Glomerular visceral epithelial cell (primary cell): Measurements from ENCODE around the gene TMEM176B.
"Not testable (repeated sequence)": the region's sequence is repeated elsewhere in the genome, so short reads cannot be mapped to it uniquely, and the experiment has no call there.

ENCODE experiments used
- DNase-seq: peaks from one replicate; pipeline ENCODE4 v3.0.0-alpha.2; 2016; ENCODE audit errors: extremely low spot score

The TMEM176B gene

GRCh38 chr7:150823043-150823442, 22.9 kb upstream of the TMEM176B start:
- no peak for DNase-seq

DNA sequence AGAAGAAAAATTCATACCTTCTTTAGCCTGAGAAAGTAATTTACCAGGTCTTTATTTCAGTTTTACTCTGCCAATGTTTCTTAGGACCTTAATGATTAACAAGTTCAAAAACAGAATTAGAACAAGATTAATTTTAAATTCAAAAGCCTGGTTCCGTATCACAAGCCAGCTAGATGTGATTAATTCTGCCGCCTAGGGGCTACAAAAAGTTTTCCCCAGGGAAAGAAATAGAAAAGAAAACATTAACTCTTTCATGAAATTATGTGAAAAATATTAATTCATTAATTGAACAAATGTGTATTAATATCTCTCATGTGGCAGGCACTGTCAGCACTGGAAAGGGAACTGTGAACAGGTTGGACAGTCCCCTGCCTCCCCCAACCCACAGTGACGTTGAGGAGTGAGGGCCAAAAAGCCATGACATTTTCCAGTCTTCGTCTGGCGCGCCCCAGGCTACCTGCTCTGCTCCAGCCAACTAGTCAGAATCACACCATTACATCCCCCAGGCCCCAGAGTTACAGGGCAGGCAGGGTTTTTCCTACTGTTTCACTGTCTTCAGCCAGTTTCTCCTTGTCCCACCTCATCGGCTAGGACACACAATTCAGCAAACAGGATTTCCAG, 20.5 kb upstream of the TMEM176B start:
- no peak for DNase-seq

DNA sequence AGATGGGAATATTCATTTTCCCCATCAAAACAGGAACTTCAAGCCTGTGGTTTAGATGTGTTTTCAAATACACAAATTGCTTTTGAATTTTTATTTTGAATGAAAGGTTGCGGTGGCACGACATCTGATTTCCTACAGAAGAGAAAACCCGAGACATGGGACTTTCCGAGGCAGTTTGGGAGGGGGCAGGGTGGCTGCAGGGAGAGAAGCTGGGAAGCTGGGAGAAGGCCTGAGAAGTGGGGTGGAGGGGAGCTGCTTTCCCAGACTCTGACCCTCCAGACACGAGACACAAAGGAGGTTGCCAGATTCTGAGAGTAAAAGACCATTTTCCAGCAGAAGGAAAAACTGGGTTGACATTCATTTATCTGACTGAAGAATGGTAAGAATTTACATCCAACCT, 20.0 kb upstream of the TMEM176B start:
- no peak for DNase-seq

DNA sequence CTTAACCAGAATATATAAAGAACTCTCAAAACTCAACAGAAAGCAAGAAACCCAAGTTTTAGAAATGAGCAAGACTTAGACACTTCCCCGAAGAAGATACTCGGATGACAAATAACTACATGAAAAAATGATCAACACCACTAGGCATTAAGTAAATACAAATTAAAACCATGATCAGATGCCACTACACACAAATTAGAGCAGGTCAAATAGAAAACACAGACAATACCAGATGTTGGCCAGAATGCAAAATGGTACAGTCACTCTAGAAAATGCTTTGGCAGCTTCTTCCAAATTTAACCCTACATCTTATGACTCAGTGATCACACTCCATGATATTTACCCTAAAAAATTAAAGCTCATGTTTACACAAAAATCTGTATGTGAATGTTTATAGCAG, 18.8 kb upstream of the TMEM176B start:
- DNase-seq: no peak

GRCh38 chr7:150814328-150815001, 14.3 kb upstream of the TMEM176B start:
- DNase-seq: no peak

DNA sequence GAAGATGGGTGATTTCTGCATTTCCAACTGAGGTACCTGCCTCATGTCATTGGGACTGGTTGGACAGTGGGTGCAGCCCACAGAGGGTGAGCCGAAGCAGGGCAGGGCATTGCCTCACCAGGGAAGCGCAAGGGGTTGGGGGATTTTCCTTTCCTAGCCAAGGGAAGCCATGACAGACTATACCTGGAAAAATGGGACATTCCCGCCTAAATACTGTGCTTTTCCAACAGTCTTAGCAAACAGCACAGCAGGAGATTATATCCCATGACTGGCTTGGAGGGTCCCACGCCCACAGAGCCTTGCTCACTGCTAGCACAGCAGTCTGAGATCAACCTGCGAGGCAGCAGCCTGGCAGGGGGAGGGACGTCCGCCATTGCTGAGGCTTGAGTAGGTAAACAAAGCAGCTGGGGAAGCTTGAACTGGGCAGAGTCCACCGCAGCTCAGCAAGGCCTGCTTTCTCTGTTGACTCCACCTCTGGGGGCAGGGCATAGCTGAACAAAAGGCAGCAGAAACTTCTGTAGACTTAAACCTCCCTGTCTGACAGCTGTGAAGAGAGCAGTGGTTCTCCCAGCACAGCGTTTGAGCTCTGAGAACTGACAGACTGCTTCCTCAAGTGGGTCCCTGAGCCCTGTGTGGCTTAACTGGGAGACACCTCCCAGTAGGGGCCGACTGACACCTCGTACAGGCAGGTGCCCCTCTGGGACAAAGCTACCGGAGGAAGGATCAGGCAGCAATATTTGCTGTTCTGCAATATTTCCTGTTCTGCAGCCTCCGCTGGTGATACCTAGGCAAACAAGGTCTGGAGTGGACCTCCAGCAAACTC, 7.7 kb upstream of the TMEM176B start:
- not testable (repeated sequence) for DNase-seq

- no peak for DNase-seq
Observed at GRCh38 chr7:150806863-150807262, 6.7 kb upstream of the TMEM176B start.

DNA sequence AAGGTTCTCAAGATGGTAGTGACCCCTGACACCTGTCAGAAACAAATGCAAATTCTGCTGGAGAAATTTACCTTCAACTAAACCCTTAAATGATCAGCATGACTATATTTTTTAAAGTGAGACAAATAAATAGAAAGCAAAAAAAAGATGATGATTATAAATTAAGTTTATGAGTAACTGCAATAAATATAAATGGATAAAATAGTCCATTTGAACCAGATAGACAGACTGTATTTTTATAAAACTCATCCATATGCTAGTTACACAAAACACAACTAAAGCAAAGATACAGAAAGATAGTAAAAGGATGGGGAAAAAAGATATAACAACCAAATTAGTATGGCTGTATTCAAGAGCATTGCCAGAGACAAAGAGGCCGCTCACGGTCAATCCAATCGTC, 6.3 kb upstream of the TMEM176B start:
- DNase-seq: no peak

DNA sequence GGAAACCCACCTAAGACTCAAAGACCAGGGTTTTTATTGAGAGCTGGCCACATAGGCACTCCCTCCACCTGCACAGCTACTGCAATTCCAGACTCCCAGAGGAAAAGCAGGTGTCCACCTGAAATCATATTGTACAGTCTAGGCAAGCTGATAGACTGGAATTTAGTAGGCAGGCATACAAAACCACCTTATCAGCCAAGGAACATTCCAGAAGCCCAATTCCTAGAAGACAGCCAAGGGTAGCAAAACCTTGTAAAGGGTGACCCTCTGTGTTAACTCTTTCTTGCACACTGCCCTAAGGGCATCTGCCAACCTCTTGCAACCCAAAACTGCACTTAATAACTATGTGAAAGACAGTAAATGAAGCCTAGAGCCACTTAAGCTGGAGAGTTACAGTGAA, 5.7 kb upstream of the TMEM176B start:
- DNase-seq: no peak

DNA sequence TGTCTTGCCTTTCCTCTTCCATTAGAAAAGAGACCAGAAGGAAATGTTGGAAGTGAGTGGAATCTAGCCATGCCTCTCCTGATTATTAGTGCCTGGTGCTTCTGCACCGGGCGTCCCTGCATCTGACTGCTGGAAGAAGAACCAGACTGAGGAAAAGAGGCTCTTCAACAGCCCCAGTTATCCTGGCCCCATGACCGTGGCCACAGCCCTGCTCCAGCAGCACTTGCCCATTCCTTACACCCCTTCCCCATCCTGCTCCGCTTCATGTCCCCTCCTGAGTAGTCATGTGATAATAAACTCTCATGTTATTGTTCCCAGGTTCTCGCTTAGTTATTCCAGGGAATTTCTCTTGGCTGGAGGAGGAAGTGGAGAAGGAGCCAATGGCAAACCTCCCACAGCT, 4.6 kb upstream of the TMEM176B start:
- DNase-seq: no peak

DNA sequence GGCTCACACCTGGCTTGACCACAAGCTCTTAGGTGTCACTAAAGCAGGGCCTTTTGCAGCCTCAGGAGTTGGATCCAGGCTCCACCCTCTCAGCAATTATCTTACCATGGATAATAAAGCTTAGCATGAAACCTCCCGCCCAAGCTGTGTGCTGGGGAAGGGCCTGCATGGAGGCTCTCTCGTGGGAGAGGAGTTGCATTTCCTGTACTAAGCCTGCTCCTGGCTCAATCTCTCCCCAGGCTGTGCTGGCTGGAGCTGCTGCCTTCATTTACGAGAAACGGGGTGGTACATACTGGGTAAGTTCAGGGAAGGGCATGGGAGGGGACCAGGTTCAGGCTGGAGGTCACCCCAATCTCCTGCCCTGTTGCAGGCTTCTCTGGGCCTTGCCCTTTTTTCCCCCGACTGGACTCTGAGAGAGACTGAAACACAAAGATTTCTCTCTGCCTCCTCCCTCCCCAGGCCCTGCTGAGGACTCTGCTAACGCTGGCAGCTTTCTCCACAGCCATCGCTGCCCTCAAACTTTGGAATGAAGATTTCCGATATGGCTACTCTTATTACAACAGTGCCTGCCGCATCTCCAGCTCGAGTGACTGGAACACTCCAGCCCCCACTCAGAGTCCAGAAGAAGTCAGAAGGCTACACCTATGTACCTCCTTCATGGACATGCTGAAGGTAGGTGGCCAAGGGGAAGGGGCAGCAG, 3.1 kb upstream of the TMEM176B start:
- DNase-seq: no peak

- DNase-seq: no peak
Observed at GRCh38 chr7:150801946-150802771, 2.0 kb upstream of the TMEM176B start.

DNA sequence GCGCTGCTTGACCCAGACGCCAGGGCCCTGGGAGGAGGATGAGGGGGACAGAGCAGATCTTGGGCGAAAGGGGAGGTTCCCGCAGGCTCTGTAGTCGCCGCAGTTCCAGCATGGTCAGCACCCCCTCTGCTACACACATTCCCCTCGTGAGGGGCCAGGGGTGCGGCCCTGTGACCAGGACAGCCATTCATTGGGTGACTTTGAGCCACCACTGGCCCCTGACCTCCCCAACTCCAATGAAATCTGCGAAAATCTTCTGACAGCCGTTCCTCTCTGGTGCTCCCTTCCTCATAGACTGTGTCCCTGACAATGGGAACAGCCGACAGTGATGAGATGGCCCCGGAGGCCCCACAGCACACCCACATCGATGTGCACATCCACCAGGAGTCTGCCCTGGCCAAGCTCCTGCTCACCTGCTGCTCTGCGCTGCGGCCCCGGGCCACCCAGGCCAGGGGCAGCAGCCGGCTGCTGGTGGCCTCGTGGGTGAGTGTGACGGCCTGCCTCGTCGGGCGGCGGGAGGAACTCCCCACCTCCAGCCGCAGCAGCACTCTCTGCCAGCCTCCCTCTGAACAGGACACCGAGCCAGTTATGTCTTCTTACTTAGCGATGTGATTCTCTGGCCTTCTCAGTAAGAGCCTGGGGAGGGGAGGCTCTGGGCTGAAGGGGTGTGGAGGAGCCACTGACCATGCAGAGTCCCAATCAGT, 1.2 kb upstream of the TMEM176B start:
- DNase-seq: no peak

GRCh38 chr7:150800581-150801241, 547 bp upstream of the TMEM176B start, which contains the start of gene TMEM176A:
TMEM176A (plus strand) TSS chr7:150800769; CDS start chr7:150801551, 782 bp downstream.
- no peak for DNase-seq

GRCh38 chr7:150799156-150799555, 1.0 kb downstream of the TMEM176B start:
- DNase-seq: no peak

DNA sequence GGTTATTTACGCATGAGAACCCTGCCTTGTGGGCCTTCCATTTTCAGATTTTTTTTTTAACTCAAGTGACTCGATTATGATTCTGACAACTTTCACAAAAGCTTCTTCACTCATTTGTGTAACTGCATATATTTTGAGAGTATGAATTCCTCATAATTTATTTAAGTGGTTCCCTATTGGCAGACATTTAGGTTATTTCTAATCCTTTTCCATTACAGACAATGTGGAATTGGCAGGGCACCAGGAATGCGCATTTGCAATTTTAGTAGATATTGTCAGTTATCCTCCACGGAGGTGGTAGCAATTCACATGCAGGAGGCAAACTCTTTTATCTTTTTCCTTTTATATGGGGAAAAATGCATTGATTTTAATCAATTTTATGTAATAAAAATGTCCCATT, 2.5 kb downstream of the TMEM176B start:
- DNase-seq: no peak

DNA sequence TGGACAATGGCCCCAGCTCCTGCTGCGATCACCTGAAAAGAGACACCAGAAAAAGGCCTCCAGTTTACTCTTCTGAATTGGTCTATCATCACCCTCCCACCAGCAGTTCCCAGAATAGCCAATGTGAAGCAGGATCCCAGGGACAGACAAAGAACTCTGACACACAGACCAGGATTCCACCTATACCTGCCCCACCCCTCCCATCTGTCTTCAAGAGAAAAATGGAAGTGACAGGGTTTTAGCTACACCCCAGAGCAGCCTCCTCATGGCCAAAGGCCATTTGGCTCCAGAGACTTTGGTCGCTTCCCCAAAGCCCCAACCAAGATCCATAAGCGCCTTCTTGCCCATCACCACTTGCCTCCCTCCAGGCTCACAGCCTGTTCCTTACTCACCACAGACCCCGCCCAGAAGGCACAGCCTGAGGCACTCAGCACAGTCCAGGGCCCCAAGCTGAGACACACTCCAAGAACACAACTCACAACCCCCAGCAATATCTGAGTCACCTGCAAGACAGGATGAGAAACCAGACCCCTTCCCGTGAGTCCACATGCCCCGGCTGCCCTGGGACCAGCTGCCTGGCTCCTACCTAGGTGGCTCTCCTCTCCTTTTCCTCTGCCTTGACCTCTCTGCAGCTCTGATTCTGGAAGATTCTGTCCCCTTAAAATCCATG, 6.5 kb downstream of the TMEM176B start:
- no peak for DNase-seq

GRCh38 chr7:150791746-150792452, 8.3 kb downstream of the TMEM176B start:
- DNase-seq: no peak

GRCh38 chr7:150791304-150791703, 8.9 kb downstream of the TMEM176B start:
- no peak for DNase-seq
